A549 (cell line): ENCODE data around the gene URGCP.

Source experiments
- BHLHE40 ChIP-seq: IDR thresholded peaks from 2 replicates; pipeline ENCODE4 v1.6.1; 2012; ENCODE audit warnings: low read depth, low read length, inconsistent platforms
- TF ChIP-seq, protein P1 (sequence below): fragments of >200 bp; sonication (Bioruptor Twin); formaldehyde crosslinking; IDR thresholded peaks from 3 replicates; pipeline ENCODE4 v1.6.1; 2016

DNA sequence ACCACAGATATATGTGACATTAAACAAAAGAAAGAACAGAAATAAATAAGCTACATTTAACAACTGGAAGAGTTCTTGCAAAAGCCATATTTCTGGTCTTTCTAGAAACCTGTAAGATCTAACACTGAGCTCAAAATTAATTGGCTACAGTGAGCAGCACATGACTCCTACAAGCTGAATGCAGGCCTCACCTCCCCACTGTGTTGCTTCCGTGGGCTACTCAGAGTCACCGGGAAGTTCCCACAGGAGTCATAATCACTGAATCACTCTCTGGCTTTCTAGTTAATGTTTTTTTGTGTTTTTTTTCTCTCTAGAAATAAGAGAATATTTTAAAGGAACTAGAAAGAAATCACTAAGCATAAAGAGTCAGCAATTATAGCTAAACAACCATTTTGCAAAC lies 26.9 kb downstream of the URGCP start:
- TF ChIP-seq BHLHE40, result no peak
- TF ChIP-seq, protein P1, sequence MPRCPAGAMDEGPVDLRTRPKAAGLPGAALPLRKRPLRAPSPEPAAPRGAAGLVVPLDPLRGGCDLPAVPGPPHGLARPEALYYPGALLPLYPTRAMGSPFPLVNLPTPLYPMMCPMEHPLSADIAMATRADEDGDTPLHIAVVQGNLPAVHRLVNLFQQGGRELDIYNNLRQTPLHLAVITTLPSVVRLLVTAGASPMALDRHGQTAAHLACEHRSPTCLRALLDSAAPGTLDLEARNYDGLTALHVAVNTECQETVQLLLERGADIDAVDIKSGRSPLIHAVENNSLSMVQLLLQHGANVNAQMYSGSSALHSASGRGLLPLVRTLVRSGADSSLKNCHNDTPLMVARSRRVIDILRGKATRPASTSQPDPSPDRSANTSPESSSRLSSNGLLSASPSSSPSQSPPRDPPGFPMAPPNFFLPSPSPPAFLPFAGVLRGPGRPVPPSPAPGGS, result no peak
